ENCODE results near the gene GPN2.
"Not testable (repeated sequence)": the region's sequence is repeated elsewhere in the genome, so short reads cannot be mapped to it uniquely, and the experiment has no call there.

Gene GPN2

GRCh38 chr1:26900001-26900814 is 10.1 kb upstream of the GPN2 start, which contains the start of gene GPATCH3:
TSS of gene GPATCH3 (minus strand) at chr1:26900467. CDS start at chr1:26900442, 25 bp downstream.
- peak; percentile 87 to 94 for DNase-seq

- no peak for DNase-seq
These were observed 7.3 kb upstream of the GPN2 start for GRCh38 chr1:26897351-26897750.

- no peak for DNase-seq
These were observed 4.2 kb upstream of the GPN2 start for GRCh38 chr1:26894263-26894662.

- DNase-seq: no peak
These were observed 349 bp upstream of the GPN2 start for GRCh38 chr1:26890467-26890796.

GRCh38 chr1:26888231-26888630 is 1.9 kb downstream of the GPN2 start:
- no peak for DNase-seq

GRCh38 chr1:26887125-26887524 is 3.0 kb downstream of the GPN2 start:
- peak in 1 of 2 experiments; percentile 30 for DNase-seq

GRCh38 chr1:26882696-26883463 is 7.2 kb downstream of the GPN2 start:
- DNase-seq: no peak

GRCh38 chr1:26881611-26882010 is 8.5 kb downstream of the GPN2 start:
- DNase-seq: not testable (repeated sequence)

GRCh38 chr1:26879793-26880192 is 10.3 kb downstream of the GPN2 start:
- DNase-seq: no peak

GRCh38 chr1:26877326-26877725 is 12.8 kb downstream of the GPN2 start:
- DNase-seq: no peak

GRCh38 chr1:26874896-26875295 is 15.2 kb downstream of the GPN2 start:
- DNase-seq: no peak

- DNase-seq: not testable (repeated sequence)
These were observed 17.0 kb downstream of the GPN2 start for GRCh38 chr1:26873097-26873496.

- peak; percentile 89 to 96 for DNase-seq
These were observed 25.2 kb downstream of the GPN2 start for GRCh38 chr1:26864610-26865480.

- DNase-seq: no peak
These were observed 26.4 kb downstream of the GPN2 start for GRCh38 chr1:26863685-26864077.

- DNase-seq: no peak
These were observed 27.1 kb downstream of the GPN2 start, which contains the start of gene SFN for GRCh38 chr1:26862781-26863684. TSS of gene SFN (plus strand) at chr1:26863149. CDS start at chr1:26863213, 64 bp downstream.

GRCh38 chr1:26861889-26862378 is 28.1 kb downstream of the GPN2 start:
- DNase-seq: no peak

GRCh38 chr1:26861286-26861701 is 28.8 kb downstream of the GPN2 start:
- DNase-seq: peak; percentile 4 to 12

GRCh38 chr1:26858891-26859640 is 31.0 kb downstream of the GPN2 start:
- no peak for DNase-seq

- peak; percentile 26 to 67 for DNase-seq
These were observed 31.9 kb downstream of the GPN2 start for GRCh38 chr1:26858160-26858559.

- DNase-seq: peak; percentile 40 to 73
These were observed 32.5 kb downstream of the GPN2 start for GRCh38 chr1:26857473-26858060.
